ENCODE measurements around the gene NOD1.
A peak's percentile ranks its signal among the peaks of the same experiment; 100 is the strongest.

The NOD1 gene

DNA sequence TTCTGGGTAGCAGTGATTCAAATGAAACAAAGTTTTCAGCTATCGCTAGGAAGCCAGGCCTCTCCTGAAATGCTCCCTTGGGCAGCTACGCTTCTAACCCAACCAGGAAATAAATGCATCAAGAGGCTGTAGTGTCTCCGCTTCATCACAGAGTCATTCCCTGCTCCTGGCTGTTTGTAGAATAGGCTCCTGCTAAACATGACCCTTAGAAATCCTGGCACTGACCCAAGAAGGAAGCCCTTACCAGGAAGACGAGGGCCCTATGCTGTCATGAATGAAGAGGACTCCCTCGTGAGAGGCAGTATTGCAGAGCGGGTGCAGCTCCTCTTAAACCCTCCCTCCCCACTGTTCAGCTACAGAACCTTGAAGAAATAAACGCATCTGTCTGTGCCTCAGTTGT lies 48.3 kb downstream of the NOD1 start:
- peak overlapping the region; percentile 62 for H3K27ac ChIP-seq
- no peak for TF ChIP-seq CTCF (conservative IDR thresholded peaks at IDR 0.05)

- TF ChIP-seq CTCF (conservative IDR thresholded peaks at IDR 0.05), result no peak
- H3K27ac ChIP-seq, result peak overlapping the region; percentile 62
These were observed 49.4 kb downstream of the NOD1 start for GRCh38 chr7:30429156-30429530.

- TF ChIP-seq CTCF (conservative IDR thresholded peaks at IDR 0.05), result no peak
These were observed 50.1 kb downstream of the NOD1 start for GRCh38 chr7:30428246-30429155.

DNA sequence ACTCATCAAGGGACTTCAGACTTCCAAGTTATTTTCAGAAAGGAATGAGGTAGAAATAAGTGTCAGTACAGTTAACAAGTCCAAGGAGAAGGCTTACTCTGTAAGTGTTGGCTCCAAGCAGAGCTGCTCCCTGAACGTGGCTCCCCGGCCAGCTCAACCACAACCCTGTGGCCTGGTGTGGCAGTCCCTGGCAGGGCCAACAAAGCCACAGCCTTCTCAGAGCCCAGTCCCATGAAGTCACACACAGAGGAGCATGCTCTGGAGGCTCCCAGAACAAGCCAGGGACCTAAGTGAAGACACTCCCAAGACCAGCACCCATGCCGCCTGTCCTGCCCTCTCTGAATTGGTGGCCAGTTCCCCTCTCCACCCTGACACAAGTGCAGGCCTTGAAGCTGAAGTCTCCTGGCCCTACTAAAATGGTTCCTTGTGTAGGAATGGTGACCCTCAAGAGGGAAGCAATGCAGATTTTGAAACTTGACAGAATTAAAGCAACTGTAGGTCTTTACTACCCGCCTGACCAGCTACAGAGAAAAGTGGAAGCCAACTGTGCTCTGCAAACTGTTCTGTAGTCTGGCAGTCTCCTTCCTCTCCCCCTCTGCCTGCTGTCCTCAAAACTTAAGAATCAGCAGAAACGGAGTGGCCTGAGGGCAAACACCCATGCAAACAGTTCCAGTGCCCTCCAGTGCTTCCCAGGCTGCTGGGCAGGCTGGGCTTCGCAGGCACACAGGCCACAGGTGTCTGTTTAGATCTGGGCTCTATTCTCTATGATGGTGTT lies 51.1 kb downstream of the NOD1 start:
- H3K27ac ChIP-seq, result no peak overlapping the region
- TF ChIP-seq CTCF (conservative IDR thresholded peaks at IDR 0.05), result no peak

More at GRCh38 chr7:30428246-30429155, 50.1 kb downstream of the NOD1 start:
- H3K27ac ChIP-seq, result peak overlapping the region; percentile 62

DNA sequence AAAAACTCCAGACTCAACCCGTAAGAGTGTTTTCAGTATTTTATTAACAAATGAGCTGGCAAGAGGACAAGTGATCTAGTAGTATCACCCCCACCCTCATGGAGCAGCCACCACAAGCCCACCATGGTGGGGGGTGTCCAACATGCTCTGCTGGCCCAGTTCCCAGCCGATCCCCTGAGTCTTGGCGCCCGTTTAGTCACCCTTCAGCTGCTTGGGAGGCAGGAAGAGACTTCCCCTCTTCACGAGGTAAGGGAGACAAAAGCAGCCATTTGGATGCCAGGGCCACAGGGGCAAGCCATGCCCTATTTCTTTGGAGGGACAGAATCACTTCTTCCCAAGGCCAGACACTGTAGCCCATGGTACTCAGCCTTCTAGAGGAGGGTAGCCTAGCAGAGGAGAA lies 54.1 kb downstream of the NOD1 start:
- no peak for TF ChIP-seq CTCF (conservative IDR thresholded peaks at IDR 0.05)
- no peak overlapping the region for H3K27ac ChIP-seq

DNA sequence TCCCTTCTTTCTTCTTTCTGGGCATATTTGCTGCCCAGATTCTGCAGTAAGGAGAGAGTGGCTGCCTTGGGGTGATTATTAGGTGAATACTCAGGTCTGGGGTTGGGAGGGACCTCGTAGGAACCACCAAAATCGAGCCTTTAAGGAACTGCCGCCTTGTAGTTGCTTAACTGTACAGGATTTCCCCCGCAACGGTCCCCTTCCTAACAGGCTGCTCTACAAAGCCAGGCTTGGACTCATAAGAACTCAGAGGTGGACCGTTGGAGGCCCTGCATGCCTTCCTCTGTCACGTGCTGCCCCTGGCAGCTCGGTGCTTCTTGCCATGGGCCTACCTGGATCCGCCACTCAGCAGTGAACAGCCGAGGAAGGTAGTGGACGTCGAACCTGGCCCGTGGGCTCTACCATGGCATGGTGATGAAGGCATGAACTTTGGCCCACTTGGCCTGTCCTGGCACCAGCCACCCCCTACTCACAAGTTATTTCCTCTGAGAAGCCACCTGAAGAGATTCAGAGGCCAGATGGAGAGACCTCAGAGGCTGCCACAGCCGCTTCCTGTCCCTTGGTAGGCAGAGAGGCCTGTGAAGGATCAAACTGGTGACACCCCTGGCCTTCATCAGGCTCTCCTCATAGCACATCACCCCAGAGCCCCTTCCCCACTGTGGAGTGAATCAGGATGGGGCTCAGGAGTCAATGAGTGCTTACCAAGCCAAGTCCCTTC lies 54.6 kb downstream of the NOD1 start:
- no peak for TF ChIP-seq CTCF (conservative IDR thresholded peaks at IDR 0.05)
- no peak overlapping the region for H3K27ac ChIP-seq

DNA sequence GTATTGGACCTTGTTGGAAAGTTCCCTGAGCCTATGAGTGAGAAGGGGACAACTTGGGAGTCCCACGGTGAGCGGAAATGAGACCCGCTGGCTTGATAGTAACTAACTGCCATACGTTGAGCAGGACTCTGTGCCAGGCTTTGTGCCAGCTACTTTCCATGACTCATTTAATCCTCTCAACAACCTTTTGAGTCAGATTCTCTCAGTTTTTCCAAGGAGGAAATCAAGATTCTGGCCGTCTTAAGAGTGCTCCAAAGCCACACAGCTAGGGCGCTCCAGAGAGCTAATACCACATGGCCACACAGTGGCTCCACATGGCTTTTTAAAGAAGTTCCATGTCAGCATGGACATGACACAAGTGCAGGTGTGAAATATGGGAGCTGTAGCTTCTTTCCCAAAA lies 55.7 kb downstream of the NOD1 start:
- H3K27ac ChIP-seq, result no peak overlapping the region
- TF ChIP-seq CTCF (conservative IDR thresholded peaks at IDR 0.05), result no peak

Measured in VCaP (cell line).